Neural progenitor cell (in vitro differentiated cells): ENCODE data around the gene CPEB1. TPM values are rescaled to one million over a fixed set of nuclear protein-coding genes. Genes with fewer than 3 reads are reported as not detected.

Experiments used
- DNase-seq: peaks from one replicate; pipeline ENCODE4 v3.0.0-alpha.2; 2016; ENCODE audit warnings: low spot score
- H2AFZ ChIP-seq: fragments of 200-600 bp; sonication (generic); replicated peaks from 2 replicates; pipeline ENCODE4 v1.6.1; 2016; ENCODE audit warnings: antibody characterized with exemption
- H3F3A ChIP-seq: fragments of 200-600 bp; sonication (generic); 2 replicates; pipeline ENCODE4 v1.6.1; 2016; ENCODE audit warnings: antibody characterized with exemption, low read depth
- H3K27ac ChIP-seq: fragments of 200-600 bp; sonication (generic); 2 replicates; pipeline ENCODE4 v1.5.1; 2016; ENCODE audit warnings: mild to moderate bottlenecking
- H3K27me3 ChIP-seq: fragments of 200-600 bp; sonication (generic); 2 replicates; pipeline ENCODE4 v1.6.1; 2016; ENCODE audit warnings: mild to moderate bottlenecking, moderate library complexity
- H3K36me3 ChIP-seq: fragments of 200-600 bp; sonication (generic); 2 replicates; pipeline ENCODE4 v1.5.1; 2016
- H3K4me1 ChIP-seq: fragments of 200-600 bp; sonication (generic); 2 replicates; pipeline ENCODE4 v1.6.1; 2016; ENCODE audit warnings: mixed run types
- H3K4me2 ChIP-seq: fragments of 200-600 bp; sonication (generic); 2 replicates; pipeline ENCODE4 v1.6.1; 2016
- H3K4me3 ChIP-seq: fragments of 200-600 bp; sonication (generic); 2 replicates; pipeline ENCODE4 v1.5.1; 2016
- H3K79me2 ChIP-seq: fragments of 200-600 bp; sonication (generic); 2 replicates; pipeline ENCODE4 v1.6.1; 2016; ENCODE audit warnings: low read depth
- H3K9ac ChIP-seq: fragments of 200-600 bp; sonication (generic); 2 replicates; pipeline ENCODE4 v1.6.1; 2016
- H3K9me3 ChIP-seq: fragments of 200-600 bp; sonication (generic); 2 replicates; pipeline ENCODE4 v1.5.1; 2016; ENCODE audit warnings: low read depth
- H4K20me1 ChIP-seq: fragments of 200-600 bp; sonication (generic); 2 replicates; pipeline ENCODE4 v1.6.1; 2016; ENCODE audit warnings: low read depth
- H3K27ac Mint-ChIP-seq: 3 replicates; pipeline ENCODE4 v1.8.0; 2021; ENCODE audit warnings: mixed read lengths
- H3K27me3 Mint-ChIP-seq: 2 replicates; pipeline ENCODE4 v1.8.0; 2022; ENCODE audit warnings: low read depth, mild to moderate bottlenecking, inconsistent platforms, moderate library complexity, mixed read lengths; ENCODE audit not compliant: insufficient read depth
- H3K36me3 Mint-ChIP-seq: 3 replicates; pipeline ENCODE4 v1.8.0; 2021; ENCODE audit warnings: mixed read lengths
- H3K4me1 Mint-ChIP-seq: 3 replicates; pipeline ENCODE4 v1.8.0; 2021; ENCODE audit warnings: mixed read lengths
- H3K4me3 Mint-ChIP-seq: 3 replicates; pipeline ENCODE4 v1.8.0; 2021; ENCODE audit warnings: mild to moderate bottlenecking, moderate library complexity, mixed read lengths
- H3K9me3 Mint-ChIP-seq: 3 replicates; pipeline ENCODE4 v1.8.0; 2020; ENCODE audit warnings: mixed read lengths
- CTCF ChIP-seq: fragments of 200-600 bp; sonication (generic); IDR thresholded peaks from 2 replicates; pipeline ENCODE4 v1.5.1; 2017; ENCODE audit warnings: antibody characterized with exemption, mild to moderate bottlenecking
- EZH2 ChIP-seq: fragments of 200-600 bp; sonication (generic); IDR thresholded peaks from 2 replicates; pipeline ENCODE4 v1.6.1; 2017; ENCODE audit warnings: antibody characterized with exemption, mild to moderate bottlenecking, moderate library complexity
- EZH2phosphoT487 ChIP-seq: fragments of 200-600 bp; sonication (generic); IDR thresholded peaks from 2 replicates; pipeline ENCODE4 v1.6.1; 2017; ENCODE audit warnings: antibody characterized with exemption
- total RNA-seq: library from RNA; depleted of rRNA; stranded (reverse); fragments of >200 nt; gene quantifications from 2 replicates; pipeline ENCODE4 v1.2.3, GENCODE V29; 2015; ENCODE audit warnings: low replicate concordance

Gene CPEB1
- total RNA-seq, 1 donor from 2014 or later: 2.1 TPM

GRCh38 chr15:82539691-82540054 is 107.5 kb downstream of the CPEB1 start:
- Mint-ChIP-seq H3K27ac (no peak overlapping the region), H3K27me3 (peaks cover 6% of the 10 kb centered on the region), H3K36me3 (peaks cover 27% of the 10 kb centered on the region), H3K4me1 (peaks cover 43% of the 10 kb centered on the region), H3K4me3 (peak overlapping the region; percentile 94), H3K9me3 (no peaks in the 10 kb centered on the region)
- H3K4me3 ChIP-seq: peak overlapping the region; percentile 70
- peaks cover 51% of the 10 kb centered on the region for H4K20me1 ChIP-seq
- H2AFZ ChIP-seq: no peak overlapping the region
- peaks cover 14% of the 10 kb centered on the region for H3K36me3 ChIP-seq
- peaks cover 37% of the 10 kb centered on the region for H3K79me2 ChIP-seq
- peak overlapping the region; percentile 92 for H3K9ac ChIP-seq
- H3K4me2 ChIP-seq: peak overlapping the region; percentile 87
- no peaks in the 10 kb centered on the region for H3K27me3 ChIP-seq
- H3K4me1 ChIP-seq: peaks cover 30% of the 10 kb centered on the region
- peaks cover 59% of the 10 kb centered on the region for H3F3A ChIP-seq
- no peaks in the 10 kb centered on the region for H3K9me3 ChIP-seq
- peak; percentile 42 for DNase-seq
- peak overlapping the region; percentile 42 for H3K27ac ChIP-seq
- TF ChIP-seq EZH2phosphoT487 (no peak), EZH2 (no peak), CTCF (no peak)

- Histone ChIP-seq H3F3A (peaks cover 65% of the 10 kb centered on the region), H3K36me3 (peaks cover 17% of the 10 kb centered on the region), H2AFZ (no peak overlapping the region), H4K20me1 (peaks cover 56% of the 10 kb centered on the region), H3K4me1 (peaks cover 30% of the 10 kb centered on the region), H3K4me2 (peak overlapping the region; percentile 87), H3K9ac (peak overlapping the region; percentile 92), H3K9me3 (no peaks in the 10 kb centered on the region), H3K27ac (no peak overlapping the region), H3K79me2 (peaks cover 37% of the 10 kb centered on the region), H3K4me3 (peak overlapping the region; percentile 70), H3K27me3 (no peaks in the 10 kb centered on the region)
- Mint-ChIP-seq H3K4me1 (peaks cover 37% of the 10 kb centered on the region), H3K27ac (no peak overlapping the region), H3K27me3 (peaks cover 9% of the 10 kb centered on the region), H3K36me3 (peaks cover 32% of the 10 kb centered on the region), H3K9me3 (no peaks in the 10 kb centered on the region), H3K4me3 (peak overlapping the region; percentile 94)
- no peak for DNase-seq
- TF ChIP-seq EZH2: no peak
- no peak for TF ChIP-seq CTCF
- no peak for TF ChIP-seq EZH2phosphoT487
These were observed 108.0 kb downstream of the CPEB1 start for GRCh38 chr15:82538961-82539690.

GRCh38 chr15:82537351-82537908 is 109.7 kb downstream of the CPEB1 start:
- peaks cover 17% of the 10 kb centered on the region for H3K36me3 ChIP-seq
- H3K4me3 ChIP-seq: no peak overlapping the region
- Mint-ChIP-seq H3K27me3 (peaks cover 8% of the 10 kb centered on the region), H3K36me3 (peaks cover 35% of the 10 kb centered on the region), H3K27ac (no peak overlapping the region), H3K4me1 (peaks cover 22% of the 10 kb centered on the region), H3K4me3 (no peak overlapping the region), H3K9me3 (no peaks in the 10 kb centered on the region)
- peaks cover 63% of the 10 kb centered on the region for H3F3A ChIP-seq
- no peak for DNase-seq
- peak overlapping the region; percentile 87 for H3K4me2 ChIP-seq
- no peak overlapping the region for H2AFZ ChIP-seq
- H3K9me3 ChIP-seq: no peaks in the 10 kb centered on the region
- H4K20me1 ChIP-seq: peaks cover 62% of the 10 kb centered on the region
- H3K4me1 ChIP-seq: peaks cover 16% of the 10 kb centered on the region
- no peaks in the 10 kb centered on the region for H3K27me3 ChIP-seq
- H3K27ac ChIP-seq: peak overlapping the region; percentile 71
- TF ChIP-seq CTCF (no peak), EZH2phosphoT487 (no peak), EZH2 (no peak)
- peaks cover 37% of the 10 kb centered on the region for H3K79me2 ChIP-seq
- H3K9ac ChIP-seq: no peak overlapping the region
